ENCODE data around the gene KIFC3. TPM values are rescaled to one million over a fixed set of nuclear protein-coding genes. Genes with fewer than 3 reads are reported as not detected.
"Not testable (repeated sequence)": the region's sequence is repeated elsewhere in the genome, so short reads cannot be mapped to it uniquely, and the experiment has no call there.

The KIFC3 gene
- polyA plus RNA-seq, 1 donor from 2014 or later, result not detected

GRCh38 chr16:57732037-57732436 lies 70.3 kb downstream of the KIFC3 start:
- H3K27ac Mint-ChIP-seq, result no peak overlapping the region
- peaks cover 0 to 10% (median 0%) of the 10 kb centered on the region in 3 donors for H3K9me3 Mint-ChIP-seq
- H3K4me3 Mint-ChIP-seq, result peak overlapping the region in 1 of 4 donors; percentile 67
- H3K27me3 Mint-ChIP-seq, result peaks cover 2% of the 10 kb centered on the region
- H3K36me3 Mint-ChIP-seq, result peaks cover 2% of the 10 kb centered on the region
- H3K4me1 Mint-ChIP-seq, result peaks cover 8 to 14% (median 9%) of the 10 kb centered on the region in 3 donors

- H3K9me3 Mint-ChIP-seq, result peaks cover 0 to 10% (median 0%) of the 10 kb centered on the region in 3 donors
- H3K4me3 Mint-ChIP-seq, result no peak overlapping the region
- H3K4me1 Mint-ChIP-seq, result peaks cover 4 to 8% (median 5%) of the 10 kb centered on the region in 3 donors
- H3K27ac Mint-ChIP-seq, result no peak overlapping the region
- peaks cover 2% of the 10 kb centered on the region for H3K27me3 Mint-ChIP-seq
- H3K36me3 Mint-ChIP-seq, result peaks cover 2% of the 10 kb centered on the region
These were observed 71.2 kb downstream of the KIFC3 start for GRCh38 chr16:57730771-57731730.

DNA sequence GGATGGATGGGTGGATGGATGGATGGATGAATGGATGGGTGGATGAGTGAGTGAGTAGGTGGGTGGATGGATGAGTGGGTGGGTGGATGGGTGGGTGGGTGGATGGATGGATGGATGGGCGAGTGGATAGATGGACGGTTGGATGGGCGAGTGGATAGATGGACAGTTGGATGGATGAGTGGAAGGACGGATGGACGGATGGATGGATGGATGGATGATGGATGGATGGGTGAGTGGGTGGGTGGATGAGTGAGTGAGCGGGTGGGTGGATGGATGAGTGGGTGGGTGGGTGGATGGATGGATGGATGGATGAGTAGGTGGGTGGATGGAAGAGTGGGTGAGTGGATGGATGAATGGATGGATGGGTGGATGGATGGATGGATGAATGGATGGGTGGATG lies 72.4 kb downstream of the KIFC3 start:
- not testable (repeated sequence) for H3K27me3 Mint-ChIP-seq, H3K4me1 Mint-ChIP-seq, H3K27ac Mint-ChIP-seq, H3K36me3 Mint-ChIP-seq, H3K4me3 Mint-ChIP-seq
- H3K9me3 Mint-ChIP-seq, result peaks cover 0 to 10% (median 0%) of the 10 kb centered on the region in 3 donors

DNA sequence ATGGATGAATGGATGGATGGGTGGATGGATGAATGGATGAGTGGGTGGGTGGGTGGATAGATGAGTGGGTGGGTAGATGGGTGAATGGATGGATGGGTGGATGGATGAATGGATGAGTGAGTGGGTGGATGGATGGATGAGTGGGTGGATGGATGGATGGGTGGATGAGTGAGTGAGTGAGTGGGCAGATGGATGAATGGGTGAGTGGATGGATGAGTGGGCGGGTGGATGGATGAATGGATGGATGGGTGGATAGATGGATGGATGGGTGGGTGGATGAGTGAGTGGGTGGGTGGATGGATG lies 73.2 kb downstream of the KIFC3 start:
- H3K36me3 Mint-ChIP-seq, result no peaks in the 10 kb centered on the region
- no peak overlapping the region for H3K4me3 Mint-ChIP-seq
- no peak overlapping the region for H3K27ac Mint-ChIP-seq
- H3K9me3 Mint-ChIP-seq, result peaks cover 0 to 10% (median 0%) of the 10 kb centered on the region in 3 donors
- H3K4me1 Mint-ChIP-seq, result peaks cover 1 to 8% (median 5%) of the 10 kb centered on the region in 3 donors
- no peaks in the 10 kb centered on the region for H3K27me3 Mint-ChIP-seq

DNA sequence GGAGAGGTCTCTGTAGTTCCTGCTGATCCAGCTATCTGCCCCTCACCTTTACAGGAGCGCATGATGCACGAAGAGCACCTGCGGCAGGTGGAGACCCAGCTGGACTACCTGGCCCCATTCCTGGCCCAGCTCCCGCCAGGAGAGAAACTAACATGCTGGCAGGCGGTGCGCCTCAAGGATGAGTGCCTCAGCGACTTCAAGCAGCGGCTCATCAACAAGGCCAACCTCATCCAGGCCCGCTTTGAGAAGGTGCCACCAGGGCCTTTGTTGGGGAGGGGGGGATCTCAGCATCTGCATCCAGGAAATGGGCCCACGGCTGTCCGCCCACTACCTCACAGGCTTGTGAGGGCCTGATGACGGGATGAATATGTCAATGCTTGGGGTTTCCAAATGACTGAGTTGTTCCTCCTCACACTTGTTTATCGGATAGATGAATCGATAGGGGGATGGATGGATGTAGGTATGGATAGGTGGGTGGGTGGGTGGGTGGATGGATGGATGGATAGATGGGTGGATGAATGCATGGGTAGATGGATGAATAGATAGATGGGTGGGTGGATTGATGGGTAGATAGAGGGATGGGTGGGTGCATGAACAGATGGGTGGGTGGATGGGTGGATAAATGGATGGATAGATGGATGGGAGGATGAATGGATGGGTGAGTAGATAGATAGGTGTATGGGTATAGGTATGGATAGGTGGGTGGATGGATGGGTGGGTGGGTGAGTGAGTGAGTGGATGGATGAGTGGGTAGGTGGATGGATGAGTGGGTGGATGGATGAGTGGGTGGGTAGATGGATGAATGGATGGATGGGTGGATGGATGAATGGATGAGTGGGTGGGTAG lies 73.7 kb downstream of the KIFC3 start:
- H3K27ac Mint-ChIP-seq, result no peak overlapping the region
- peaks cover 0 to 10% (median 0%) of the 10 kb centered on the region in 3 donors for H3K9me3 Mint-ChIP-seq
- no peaks in the 10 kb centered on the region for H3K36me3 Mint-ChIP-seq
- peaks cover 1 to 8% (median 5%) of the 10 kb centered on the region in 3 donors for H3K4me1 Mint-ChIP-seq
- no peak overlapping the region for H3K4me3 Mint-ChIP-seq
- no peaks in the 10 kb centered on the region for H3K27me3 Mint-ChIP-seq

DNA sequence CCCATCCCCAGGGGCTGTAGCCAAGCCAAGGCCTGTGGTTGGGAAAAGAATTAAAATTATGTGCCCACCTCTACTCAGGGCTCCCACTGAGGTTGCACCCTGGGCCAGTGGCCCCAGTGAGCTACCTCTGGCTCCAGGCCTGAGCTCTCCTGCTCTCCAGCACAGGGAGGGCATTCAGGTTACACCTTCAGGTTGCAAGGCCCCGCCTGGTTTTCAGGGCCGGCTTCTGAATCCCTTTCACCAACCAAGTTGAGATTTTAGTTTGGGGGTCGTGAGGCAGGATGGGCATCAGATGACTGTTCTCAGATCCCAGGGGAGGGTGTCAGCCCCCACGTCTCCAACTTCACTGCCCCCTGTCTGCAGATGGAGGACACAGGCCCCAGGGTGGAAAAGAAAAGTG lies 74.7 kb downstream of the KIFC3 start:
- no peak overlapping the region for H3K27ac Mint-ChIP-seq
- H3K4me3 Mint-ChIP-seq, result no peak overlapping the region
- H3K4me1 Mint-ChIP-seq, result peaks cover 1 to 8% (median 5%) of the 10 kb centered on the region in 3 donors
- no peaks in the 10 kb centered on the region for H3K36me3 Mint-ChIP-seq
- peaks cover 0 to 1% (median 0%) of the 10 kb centered on the region in 3 donors for H3K9me3 Mint-ChIP-seq
- no peaks in the 10 kb centered on the region for H3K27me3 Mint-ChIP-seq

GRCh38 chr16:57726433-57726947 lies 75.8 kb downstream of the KIFC3 start:
- Mint-ChIP-seq H3K9me3 (no peaks in the 10 kb centered on the region), H3K27ac (no peak overlapping the region), H3K4me3 (no peak overlapping the region)

GRCh38 chr16:57725976-57726375 lies 76.3 kb downstream of the KIFC3 start:
- Mint-ChIP-seq H3K36me3 (no peaks in the 10 kb centered on the region), H3K27ac (no peak overlapping the region), H3K27me3 (no peaks in the 10 kb centered on the region), H3K4me1 (peaks cover 1 to 8% (median 5%) of the 10 kb centered on the region in 3 donors), H3K9me3 (no peaks in the 10 kb centered on the region), H3K4me3 (no peak overlapping the region)

More at GRCh38 chr16:57726433-57726947, 75.8 kb downstream of the KIFC3 start:
- no peaks in the 10 kb centered on the region for H3K36me3 Mint-ChIP-seq
- peaks cover 1 to 8% (median 5%) of the 10 kb centered on the region in 3 donors for H3K4me1 Mint-ChIP-seq
- H3K27me3 Mint-ChIP-seq, result no peaks in the 10 kb centered on the region

GRCh38 chr16:57725554-57725953 lies 76.7 kb downstream of the KIFC3 start:
- H3K4me3 Mint-ChIP-seq, result no peak overlapping the region
- peak overlapping the region in 1 of 3 donors; percentile 76 for H3K27ac Mint-ChIP-seq
- H3K9me3 Mint-ChIP-seq, result no peaks in the 10 kb centered on the region
- H3K36me3 Mint-ChIP-seq, result no peaks in the 10 kb centered on the region
- peaks cover 1 to 8% (median 5%) of the 10 kb centered on the region in 3 donors for H3K4me1 Mint-ChIP-seq
- no peaks in the 10 kb centered on the region for H3K27me3 Mint-ChIP-seq

GRCh38 chr16:57725151-57725550 lies 77.1 kb downstream of the KIFC3 start:
- no peaks in the 10 kb centered on the region for H3K9me3 Mint-ChIP-seq
- no peaks in the 10 kb centered on the region for H3K36me3 Mint-ChIP-seq
- peaks cover 1 to 8% (median 5%) of the 10 kb centered on the region in 3 donors for H3K4me1 Mint-ChIP-seq
- no peak overlapping the region for H3K4me3 Mint-ChIP-seq
- H3K27ac Mint-ChIP-seq, result peak overlapping the region in 1 of 3 donors; percentile 76
- peaks cover 2% of the 10 kb centered on the region for H3K27me3 Mint-ChIP-seq

- peaks cover 1 to 8% (median 5%) of the 10 kb centered on the region in 3 donors for H3K4me1 Mint-ChIP-seq
- peaks cover 2% of the 10 kb centered on the region for H3K27me3 Mint-ChIP-seq
- no peak overlapping the region for H3K4me3 Mint-ChIP-seq
- no peaks in the 10 kb centered on the region for H3K36me3 Mint-ChIP-seq
- no peak overlapping the region for H3K27ac Mint-ChIP-seq
- no peaks in the 10 kb centered on the region for H3K9me3 Mint-ChIP-seq
These were observed 77.8 kb downstream of the KIFC3 start for GRCh38 chr16:57724531-57724930.

GRCh38 chr16:57723170-57723569 lies 79.1 kb downstream of the KIFC3 start:
- peaks cover 1 to 8% (median 5%) of the 10 kb centered on the region in 3 donors for H3K4me1 Mint-ChIP-seq
- no peaks in the 10 kb centered on the region for H3K9me3 Mint-ChIP-seq
- no peaks in the 10 kb centered on the region for H3K36me3 Mint-ChIP-seq
- no peak overlapping the region for H3K27ac Mint-ChIP-seq
- H3K4me3 Mint-ChIP-seq, result no peak overlapping the region
- H3K27me3 Mint-ChIP-seq, result peaks cover 2% of the 10 kb centered on the region

DNA sequence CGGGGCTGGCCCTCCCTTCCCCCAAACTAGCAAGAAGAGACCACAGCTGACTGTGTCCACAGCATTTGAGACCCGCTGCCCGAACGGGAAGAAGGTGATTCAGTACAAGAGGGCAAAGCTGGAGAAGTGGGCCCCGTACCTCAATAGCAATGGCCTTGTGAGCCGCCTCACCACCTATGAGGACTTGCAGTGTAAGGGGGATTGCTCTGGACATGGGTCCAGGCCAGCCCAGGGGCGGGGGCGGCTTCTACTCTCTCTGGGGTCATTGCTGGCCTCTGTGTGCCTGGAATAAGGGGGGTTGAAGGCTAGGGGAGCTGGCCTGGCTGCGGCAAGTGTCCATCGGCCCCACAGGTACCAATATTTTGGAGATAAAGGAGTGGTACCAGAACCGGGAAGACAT lies 79.6 kb downstream of the KIFC3 start:
- no peak overlapping the region for H3K4me3 Mint-ChIP-seq

GRCh38 chr16:57722210-57722499 lies 80.1 kb downstream of the KIFC3 start:
- no peaks in the 10 kb centered on the region for H3K36me3 Mint-ChIP-seq
- no peak overlapping the region for H3K4me3 Mint-ChIP-seq
- H3K27me3 Mint-ChIP-seq, result peaks cover 2% of the 10 kb centered on the region
- H3K4me1 Mint-ChIP-seq, result peaks cover 1 to 8% (median 5%) of the 10 kb centered on the region in 3 donors
- H3K27ac Mint-ChIP-seq, result no peak overlapping the region
- no peaks in the 10 kb centered on the region for H3K9me3 Mint-ChIP-seq

More for the DNA sequence above, 79.6 kb downstream of the KIFC3 start:
- Mint-ChIP-seq H3K4me1 (peaks cover 1 to 8% (median 5%) of the 10 kb centered on the region in 3 donors), H3K27ac (no peak overlapping the region), H3K9me3 (no peaks in the 10 kb centered on the region), H3K36me3 (no peaks in the 10 kb centered on the region), H3K27me3 (peaks cover 2% of the 10 kb centered on the region)

Data from IgD-negative memory B cell (primary cell).